GM11168 (cell line): Measurements from ENCODE around the gene TTLL8.

ENCODE experiments used
- in situ Hi-C: fragments of 300-500 bp; cut with MboI; formaldehyde crosslinking; loops from one replicate; pipeline ENCODE4 v1.12.0; 2022; ENCODE audit warnings: low sequenced_read_pairs; ENCODE audit not compliant: unreplicated experiment

The TTLL8 gene

DNA sequence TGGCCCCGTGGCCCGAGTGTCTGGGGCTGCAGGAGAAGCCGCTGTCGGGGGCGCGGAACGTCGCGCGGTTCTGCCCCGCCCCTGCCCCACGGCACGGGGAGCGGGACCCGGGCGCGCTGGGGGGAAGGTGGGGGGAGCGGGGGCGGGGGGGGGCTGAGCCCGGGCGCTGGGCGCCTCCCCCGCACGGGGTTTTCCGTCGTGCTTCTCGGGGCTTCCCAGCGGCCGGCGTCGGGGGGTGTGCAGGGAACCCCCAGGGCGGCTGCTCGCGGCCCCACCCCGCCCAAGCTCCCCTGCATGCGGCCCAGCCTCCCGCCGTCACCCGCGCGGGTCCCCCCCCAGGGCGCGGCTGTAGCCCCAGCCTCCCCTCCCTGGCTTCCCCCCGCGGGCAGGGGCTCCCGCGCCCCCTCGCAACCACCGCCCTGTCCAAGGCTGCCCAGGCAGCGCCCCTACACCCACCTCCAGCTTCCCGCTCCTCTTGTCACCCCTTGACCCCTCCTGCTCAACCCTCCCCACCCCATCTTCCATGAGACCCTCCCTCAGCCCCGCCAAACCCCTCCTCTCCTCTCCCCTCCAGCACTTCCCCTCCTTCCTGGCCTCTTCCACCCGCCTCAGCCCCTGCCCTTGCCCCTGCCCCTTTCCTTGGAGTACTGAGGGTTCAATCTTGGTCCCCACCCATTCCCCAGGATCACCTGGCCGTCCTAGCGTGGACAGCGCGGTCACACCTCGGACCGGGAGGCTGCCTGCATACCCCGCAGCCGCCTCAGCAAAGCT is 47.2 kb downstream of the TTLL8 start:
- in situ Hi-C loops = no loop called here

DNA sequence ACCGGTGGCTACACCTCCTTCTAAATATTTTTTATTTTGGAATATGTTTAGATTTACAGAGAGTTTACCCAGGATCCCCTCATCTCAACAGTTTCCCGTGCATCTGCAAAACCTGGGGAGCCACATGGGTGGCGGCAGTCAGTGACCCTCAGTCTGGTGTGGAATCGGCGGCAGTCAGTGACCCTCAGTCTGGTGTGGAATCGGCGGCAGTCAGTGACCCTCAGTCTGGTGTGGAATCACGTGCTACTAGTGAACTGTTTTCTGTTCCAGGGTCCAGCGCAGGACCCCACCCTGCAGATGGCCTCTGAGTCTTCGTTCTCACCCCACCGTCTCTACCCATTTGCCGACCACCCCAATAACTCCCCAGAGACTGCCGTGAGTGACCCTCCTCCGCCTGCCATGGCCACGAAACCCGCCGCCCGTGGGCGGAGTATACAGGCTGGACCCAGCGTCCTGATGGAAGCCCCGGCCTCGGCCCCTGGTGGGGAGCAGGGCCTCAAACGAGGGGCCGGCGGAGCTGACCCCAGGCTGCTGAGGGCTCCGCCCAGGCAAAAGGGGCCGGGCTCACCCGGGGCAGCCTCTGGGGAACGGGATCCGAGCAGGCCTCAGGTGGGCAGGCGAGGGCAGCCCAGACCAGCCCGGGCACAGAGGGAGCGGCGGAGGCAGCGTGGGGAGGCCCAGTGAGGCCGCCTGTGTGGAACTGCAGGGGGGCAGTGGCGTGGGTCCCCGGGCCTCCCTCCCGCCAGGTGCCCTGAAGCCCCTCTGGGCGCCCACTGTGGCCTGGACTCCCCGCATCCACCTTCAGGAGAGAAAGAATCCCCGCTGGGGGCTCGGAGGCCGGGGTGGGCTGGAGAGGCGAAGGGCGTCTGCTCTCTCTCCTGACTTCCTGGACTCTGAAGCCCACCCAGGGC is 48.1 kb downstream of the TTLL8 start:
- in situ Hi-C loops = no loop called here

DNA sequence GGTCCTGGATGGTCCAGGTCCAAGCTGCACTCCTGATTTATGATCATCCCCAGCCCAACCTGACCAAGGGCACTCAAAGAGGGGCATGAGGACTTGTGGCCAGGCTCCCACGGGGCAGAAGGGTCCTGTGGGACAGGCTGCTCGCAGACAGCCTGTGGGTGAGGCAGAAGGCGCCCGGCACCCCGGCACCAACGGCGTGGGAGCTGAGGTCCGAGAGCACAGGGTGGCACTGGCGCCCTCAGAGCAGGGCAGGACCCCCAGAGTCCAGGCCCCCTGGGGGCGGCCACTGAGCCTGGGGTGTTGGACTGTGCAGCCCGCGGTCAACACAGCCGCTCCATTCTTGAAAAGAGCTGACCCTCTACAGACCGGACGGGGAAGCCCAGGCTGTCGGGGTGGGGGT is 48.8 kb downstream of the TTLL8 start:
- in situ Hi-C loops = no loop called here

DNA sequence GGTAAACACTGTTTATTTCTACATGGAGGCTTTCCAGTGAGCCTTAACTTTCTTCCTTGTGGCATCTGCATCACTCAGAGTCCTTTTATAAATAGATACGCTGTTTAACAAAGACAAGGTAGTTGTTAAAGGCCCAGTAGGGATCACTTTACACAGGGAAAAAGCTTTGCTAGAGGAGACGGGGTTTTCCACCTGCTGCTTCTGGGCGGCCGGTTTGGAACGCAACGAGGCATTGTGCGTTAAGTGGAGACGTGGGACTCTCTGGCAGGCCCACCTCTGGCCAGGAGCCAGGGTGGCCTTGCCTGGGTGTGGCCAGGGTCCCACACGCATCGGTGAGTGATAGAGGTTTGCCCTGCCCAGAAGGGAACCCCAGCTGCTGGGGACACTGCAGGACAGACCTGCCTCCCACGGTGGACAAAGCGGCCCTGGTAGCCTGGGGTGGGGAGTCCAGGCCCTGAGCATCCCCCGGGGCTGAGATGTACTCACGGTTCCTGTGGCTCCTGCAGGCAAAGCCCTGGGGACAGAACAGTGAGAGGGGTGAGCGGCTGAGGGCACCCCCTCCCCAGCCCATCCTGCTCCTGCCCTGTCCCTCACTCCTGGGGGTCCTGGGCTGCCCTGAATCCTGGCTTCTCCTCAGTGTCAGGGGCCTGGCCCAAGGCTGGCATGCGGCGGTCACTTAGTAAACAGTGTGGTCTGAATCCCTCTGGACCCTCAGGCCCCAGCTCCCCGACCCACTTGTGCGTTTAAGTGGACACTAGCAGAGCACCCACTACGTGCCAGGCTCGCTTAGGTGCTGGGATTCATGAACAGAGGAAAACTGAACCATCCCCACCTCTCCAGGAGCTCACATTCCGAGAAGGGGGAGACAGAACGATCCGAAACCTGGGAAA is 49.7 kb downstream of the TTLL8 start:
- in situ Hi-C loops = no loop called here

DNA sequence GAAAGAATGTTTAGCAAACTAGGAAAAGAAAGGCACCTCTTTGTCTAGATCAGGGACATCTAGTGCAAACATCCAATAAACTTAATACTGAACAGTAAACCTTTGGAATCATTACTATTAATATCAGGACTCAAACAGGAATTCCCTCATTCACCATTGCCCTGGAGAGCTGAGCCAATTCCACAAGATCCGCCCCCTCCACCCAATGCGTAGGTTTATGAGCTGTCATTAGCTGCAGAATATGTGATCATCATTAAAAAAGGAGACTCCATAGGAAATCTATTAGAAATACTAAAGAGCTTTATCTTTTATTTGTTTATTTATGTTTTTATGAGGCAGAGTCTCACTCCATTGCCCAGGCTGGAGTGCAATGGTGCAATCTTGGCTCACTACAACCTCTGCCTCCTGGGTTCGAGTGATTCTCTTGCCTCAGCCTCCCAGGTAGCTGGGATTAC is 51.0 kb downstream of the TTLL8 start:
- in situ Hi-C loops = no loop called here

DNA sequence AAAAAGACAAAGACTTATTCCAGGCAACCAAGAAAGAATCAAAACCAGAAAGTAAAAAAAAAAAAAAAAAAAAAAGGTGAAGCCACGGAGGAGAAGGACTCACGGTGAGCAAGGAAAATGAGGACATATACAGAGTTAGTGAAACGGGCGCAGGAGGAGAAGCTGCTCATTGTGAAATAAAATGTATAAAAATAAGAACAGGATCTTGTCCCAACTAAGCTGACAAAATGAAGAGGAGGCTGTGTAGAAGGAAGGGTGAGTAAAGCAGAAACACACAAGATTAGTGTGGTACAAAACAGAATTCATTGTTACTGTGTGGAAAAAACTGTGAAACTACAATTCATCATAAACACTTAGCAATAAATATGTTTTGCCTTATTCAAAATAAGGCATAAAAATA is 53.2 kb downstream of the TTLL8 start:
- in situ Hi-C loops = no loop called here

DNA sequence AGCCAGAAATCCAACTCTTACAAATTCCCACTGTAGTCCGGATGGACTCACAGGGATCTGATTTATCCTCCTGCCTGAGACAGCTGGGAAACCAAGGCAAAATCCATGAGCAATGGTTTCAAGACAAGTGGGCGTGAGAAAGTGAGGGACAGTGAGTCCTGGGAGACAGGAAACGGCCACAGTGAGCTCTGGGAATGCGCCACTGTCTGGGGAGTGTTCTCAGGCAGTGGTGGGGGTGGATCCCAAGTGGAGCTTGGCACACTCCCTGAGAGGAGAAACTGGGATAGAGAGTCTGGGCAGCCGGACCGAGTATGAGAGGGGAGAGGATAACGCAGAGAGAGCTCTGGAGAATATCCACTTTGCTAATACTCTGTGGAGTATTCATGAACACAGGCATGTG is 55.3 kb downstream of the TTLL8 start:
- in situ Hi-C loops = no loop called here

DNA sequence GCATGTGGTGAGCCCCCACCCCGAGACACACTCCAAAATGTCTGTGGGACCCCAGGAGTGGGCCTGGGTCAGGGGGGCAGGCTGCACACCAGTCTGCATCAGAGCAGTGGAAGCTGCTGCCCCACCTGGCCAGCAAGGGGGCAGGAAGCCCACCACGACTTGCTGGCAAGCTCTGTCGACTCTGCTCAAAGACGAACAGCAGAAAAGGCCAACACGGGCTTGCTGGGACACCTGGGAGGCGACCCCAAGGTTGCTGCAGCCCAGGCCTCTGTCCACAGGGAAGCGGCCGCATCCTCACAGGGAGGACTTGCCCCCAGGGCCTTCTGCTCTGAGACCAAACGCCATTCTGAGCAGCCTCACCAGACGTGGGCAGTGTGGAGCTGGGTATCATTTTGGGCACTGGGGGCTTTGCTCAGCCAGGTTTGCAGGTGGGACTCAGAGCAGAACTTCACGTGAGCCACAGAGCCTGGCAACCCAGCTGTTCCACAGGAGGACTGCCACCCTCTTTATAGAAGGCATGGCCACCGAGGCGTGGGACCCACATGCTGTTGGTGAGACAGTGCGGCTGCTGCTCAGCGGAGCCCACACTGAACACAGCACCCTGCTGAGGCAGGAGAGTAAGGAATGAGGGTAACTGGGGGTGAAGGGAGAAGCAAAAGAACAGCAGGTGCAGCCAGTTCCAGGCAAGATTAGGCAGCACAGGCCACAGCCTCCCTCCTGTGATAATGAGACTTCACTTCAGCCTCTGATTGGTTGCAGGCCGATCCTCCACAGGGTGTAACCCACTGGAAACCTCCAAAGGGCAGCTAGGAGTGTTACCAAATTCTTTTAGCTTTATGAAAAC is 56.5 kb downstream of the TTLL8 start:
- in situ Hi-C loops = no loop called here

DNA sequence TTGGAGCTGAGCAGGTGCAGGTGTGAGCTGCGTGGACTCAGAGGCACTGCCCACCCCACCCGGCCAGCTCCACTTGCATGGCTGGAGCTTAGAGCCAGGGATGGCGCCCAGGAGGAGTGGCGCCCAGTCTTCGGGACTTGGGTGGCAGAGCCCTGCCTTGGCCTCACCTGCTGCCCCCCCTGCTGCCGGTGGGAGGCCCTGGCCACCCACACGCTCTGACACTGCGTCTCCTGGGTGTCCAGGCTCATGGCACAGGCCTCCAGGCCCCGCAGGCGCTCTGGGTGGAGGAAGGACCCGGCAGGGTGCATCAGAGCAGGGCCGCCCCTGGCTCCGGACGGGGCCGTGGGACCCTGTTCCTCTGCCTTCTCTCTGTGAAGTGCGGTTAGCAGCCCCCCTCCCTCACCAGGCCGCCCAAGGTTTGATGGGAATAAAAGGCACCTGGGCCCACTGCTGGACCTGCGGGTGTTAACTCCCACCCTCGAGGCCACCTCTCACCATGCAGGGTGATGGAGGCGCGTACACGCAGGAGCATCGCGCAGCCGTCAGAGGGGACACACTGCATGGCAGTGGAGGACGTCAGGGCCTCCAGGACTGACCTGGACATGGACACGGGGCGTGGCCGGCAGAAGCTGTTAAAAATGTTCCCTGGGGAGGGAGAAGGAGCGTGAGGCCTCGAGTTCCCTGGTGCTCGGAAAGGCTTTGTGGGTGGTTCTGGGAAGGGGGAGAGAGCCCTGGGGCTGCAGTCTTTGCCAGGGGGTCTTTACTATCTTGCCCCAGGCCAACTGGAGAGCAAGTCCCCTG is 57.3 kb downstream of the TTLL8 start:
- in situ Hi-C loops = no loop called here

DNA sequence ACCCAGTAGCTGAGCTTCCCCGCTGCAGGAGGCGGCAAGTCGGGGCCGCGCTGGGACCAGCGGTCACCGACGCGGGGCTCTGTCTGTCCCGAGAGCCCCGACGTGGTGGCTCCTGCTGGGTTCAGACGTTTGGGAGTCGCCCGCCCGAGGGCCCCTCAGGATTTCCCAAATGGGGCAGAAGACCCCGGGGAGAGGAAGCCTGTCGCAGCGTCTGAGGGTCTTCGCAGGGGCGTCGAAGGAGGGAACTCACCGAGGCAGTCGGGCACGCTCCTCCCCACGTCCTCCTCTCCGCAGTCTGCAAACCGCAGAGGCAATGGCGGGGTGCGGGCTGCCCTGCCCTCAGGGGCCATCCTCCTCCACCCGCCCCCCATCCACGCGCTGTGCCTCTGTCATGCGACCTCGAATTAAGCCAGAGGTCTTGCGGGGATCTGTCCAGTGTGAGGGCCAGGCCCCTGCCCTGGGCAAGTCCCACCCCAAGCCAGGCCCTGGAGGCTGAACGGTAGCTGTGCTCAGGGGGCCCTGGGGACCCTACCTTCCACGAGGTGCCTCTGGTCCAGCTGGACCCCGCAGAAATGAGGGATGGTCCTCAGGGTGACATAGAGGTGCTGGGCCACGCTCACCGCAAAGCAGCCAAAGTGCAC is 58.0 kb downstream of the TTLL8 start:
- in situ Hi-C loops = no loop called here

DNA sequence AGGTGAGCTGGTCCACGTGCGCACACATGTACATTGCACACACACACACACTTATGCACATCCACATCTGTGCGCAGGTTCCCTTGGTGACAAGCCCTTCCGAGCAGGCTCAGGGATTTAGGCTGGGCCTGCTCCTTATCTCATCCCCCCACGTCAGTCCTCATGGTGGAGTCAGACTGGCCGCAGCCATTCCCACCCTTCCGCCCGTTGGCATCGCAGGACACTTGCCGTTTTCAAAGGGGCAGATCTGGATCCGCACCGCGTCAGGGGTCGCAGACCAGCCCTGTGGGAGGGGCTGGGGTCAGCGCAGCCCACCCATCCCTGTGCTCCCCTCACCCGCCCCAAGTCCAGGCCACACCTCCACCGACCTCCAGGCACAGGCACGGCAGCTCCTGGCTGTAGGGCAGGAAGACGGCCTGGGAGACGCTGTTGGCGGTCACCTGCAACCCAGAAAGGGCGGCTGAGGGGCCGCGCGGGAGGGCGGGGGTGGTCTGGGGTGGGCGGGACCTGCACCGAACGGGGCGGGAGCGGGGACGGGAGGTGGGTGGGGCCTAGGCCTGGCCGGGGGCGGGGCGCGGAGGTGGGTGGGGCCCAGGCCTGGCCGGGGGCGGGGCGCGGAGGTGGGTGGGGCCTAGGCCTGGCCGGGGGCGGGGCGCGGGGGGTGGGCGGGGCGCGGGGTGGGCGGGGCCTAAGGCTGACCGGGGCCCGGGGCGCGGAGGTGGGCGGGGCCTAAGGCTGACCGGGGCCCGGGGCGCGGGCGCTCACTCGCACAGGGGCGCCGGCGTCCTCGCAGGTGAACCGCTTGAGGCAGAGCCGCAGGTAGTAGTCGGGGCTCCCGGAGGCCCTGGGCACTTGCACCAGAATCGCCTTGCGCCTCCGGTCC is 58.8 kb downstream of the TTLL8 start:
- in situ Hi-C loops = no loop called here

DNA sequence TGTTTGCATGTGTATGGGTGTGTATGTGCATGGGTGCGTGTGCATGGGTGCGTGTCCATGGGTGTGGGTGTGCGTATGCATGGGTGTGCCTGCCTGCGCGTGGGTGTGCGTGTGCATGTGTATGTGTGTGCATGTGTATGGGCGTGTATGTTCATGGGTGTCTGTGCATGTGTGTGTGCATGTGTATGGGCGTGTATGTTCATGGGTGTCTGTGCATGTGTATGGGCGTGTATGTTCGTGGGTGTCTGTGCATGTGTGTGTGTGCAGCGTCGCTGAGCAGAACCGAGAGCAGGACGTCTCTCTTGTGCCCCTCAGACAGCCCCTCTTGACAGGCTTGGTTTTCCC is 59.4 kb downstream of the TTLL8 start:
- in situ Hi-C loops = no loop called here

DNA sequence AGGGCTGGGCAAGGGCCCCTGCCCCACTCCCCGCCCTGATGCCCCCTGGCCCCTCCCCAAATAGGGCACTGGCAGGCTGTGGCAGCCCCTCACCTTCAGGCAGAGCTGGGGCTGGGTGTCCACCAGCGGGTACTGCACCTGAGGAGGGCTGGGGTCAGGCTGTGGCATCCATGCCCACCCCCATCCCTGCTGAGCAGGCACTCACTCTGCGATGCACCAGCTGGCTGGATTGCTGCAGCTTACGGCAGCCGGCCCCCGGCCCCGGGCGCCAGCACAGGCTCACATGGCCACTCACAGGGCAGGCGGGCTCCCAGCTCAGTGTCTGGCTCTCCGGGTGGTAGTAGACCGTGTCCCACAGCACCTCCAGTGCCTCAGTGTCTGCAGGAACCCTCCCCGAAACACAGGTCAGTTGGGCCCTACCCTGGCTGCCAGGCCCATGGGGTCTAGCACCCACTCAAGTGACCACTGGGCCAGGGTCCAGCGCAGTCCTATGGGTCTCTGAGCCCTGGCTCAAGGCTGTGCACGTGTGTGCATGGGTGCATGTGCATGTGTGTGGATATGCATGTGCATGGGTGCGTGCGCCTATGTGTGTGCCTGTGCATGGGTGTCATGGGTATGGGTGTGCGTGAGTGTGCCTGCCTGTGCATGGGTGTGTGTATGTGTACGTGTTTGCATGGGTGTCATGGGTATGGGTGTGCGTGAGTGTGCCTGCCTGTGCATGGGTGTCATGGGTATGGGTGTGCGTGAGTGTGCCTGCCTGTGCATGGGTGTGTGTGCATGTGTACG is 60.0 kb downstream of the TTLL8 start:
- in situ Hi-C loops = no loop called here

DNA sequence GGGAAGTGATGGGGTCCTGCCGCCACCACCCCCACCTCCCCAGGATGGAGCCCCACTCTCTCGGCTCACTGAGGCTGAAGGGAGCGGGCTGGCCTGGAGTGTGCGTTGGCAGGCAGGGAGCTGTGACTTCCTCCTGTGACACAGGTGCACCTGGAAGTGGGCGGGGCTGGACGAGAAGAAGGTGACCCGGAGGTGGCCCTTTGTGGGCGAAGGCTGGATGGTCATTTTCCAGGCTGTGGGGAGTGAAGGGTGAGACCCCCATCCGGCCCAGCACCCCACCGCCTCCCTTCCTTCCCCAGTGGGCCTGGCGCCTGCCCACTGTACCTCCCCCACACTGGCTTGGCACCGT is 60.9 kb downstream of the TTLL8 start:
- in situ Hi-C loops = no loop called here

DNA sequence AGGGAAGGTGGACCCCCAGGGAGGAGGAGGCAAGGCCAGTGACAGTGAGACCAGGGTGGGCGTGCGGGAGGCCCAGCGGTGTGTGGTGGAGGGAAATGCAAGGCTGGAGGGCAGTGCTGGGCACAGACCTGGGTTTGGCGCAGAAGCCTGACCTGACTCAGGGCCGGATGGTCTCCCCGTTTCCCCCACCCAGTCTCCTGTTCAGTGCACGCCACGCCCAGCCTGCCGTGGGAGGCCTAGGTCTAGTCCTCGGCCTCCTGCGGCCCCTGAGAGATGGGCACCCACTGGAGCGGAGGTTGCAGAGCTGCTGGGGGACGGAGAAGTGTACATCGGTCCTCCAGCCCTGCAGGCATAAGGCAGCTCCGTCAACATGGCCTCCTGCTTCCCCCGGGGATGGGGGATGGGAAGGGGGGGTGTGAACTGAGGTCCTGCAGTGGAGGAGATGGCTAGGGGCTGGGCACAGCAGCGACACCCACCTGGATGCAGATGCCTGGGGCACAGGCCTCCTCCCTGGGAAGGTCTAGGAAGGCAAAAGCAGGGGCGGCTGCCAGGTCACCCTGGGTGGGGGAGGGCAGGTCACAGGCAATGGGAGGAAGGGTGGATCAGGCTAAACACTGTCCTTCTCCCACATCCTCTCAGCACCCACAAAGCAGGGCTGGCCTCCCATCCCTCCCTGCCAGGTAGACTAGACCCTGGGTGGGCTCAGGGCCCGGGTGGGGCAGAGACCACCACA is 61.4 kb downstream of the TTLL8 start:
- in situ Hi-C loops = no loop called here

DNA sequence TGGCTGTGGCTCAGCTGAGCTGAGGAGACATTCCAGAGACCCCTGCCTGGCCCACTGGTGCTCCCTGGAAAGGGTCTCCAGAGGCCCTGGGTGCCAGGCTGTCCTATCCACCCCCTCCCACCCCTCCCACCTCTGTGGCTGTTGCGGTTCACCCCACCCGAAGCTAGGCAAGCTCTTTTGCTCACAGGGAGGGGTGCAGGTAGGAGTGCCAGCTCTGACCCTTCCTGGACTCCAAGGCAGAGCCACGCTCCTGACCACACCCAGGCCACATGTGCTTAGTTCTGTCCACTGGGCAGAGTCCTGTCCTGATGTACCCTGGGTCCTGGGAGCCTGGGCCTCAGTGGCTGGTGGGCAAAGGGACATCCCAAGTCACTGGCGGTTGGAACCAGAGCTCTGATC is 62.0 kb downstream of the TTLL8 start:
- in situ Hi-C loops = no loop called here
